Type B pancreatic cell (in vitro differentiated cells): ENCODE measurements around the gene MIER2. TPM values are rescaled to one million over a fixed set of nuclear protein-coding genes. Genes with fewer than 3 reads are reported as not detected.
"Not testable (repeated sequence)": the region's sequence is repeated elsewhere in the genome, so short reads cannot be mapped to it uniquely, and the experiment has no call there.

Experiments
- DNase-seq: peaks from one replicate; pipeline ENCODE4 v3.0.0; 2021; ENCODE audit warnings: mixed read lengths; ENCODE audit not compliant: unreplicated experiment; ENCODE audit errors: extremely low spot score
- H3K27ac Mint-ChIP-seq: 2 replicates; pipeline ENCODE4 v1.8.0; 2021; ENCODE audit warnings: mild to moderate bottlenecking, mixed read lengths
- H3K27me3 Mint-ChIP-seq: 2 replicates; pipeline ENCODE4 v1.8.0; 2021; ENCODE audit warnings: mixed read lengths
- H3K36me3 Mint-ChIP-seq: 2 replicates; pipeline ENCODE4 v1.8.0; 2021; ENCODE audit warnings: mixed read lengths
- H3K4me1 Mint-ChIP-seq: one replicate; pipeline ENCODE4 v1.8.0; 2021; ENCODE audit warnings: mixed read lengths; ENCODE audit not compliant: unreplicated experiment
- H3K4me3 Mint-ChIP-seq: 2 replicates; pipeline ENCODE4 v1.8.0; 2021; ENCODE audit warnings: mild to moderate bottlenecking, mixed read lengths
- H3K9me3 Mint-ChIP-seq: 2 replicates; pipeline ENCODE4 v1.8.0; 2021; ENCODE audit warnings: mixed read lengths
- CTCF ChIP-seq: fragments of 200-600 bp; sonication (generic); conservative IDR thresholded peaks from 2 replicates; pipeline ENCODE4 v1.5.0; 2021; ENCODE audit warnings: antibody characterized with exemption, mild to moderate bottlenecking
- total RNA-seq: library from RNA; stranded (reverse); gene quantifications from 2 replicates; pipeline ENCODE4 v1.2.1, GENCODE V29; 2021; ENCODE audit warnings: low replicate concordance

MIER2 gene
- total RNA-seq, 1 donor from 2014 or later: 42.3 TPM

DNA sequence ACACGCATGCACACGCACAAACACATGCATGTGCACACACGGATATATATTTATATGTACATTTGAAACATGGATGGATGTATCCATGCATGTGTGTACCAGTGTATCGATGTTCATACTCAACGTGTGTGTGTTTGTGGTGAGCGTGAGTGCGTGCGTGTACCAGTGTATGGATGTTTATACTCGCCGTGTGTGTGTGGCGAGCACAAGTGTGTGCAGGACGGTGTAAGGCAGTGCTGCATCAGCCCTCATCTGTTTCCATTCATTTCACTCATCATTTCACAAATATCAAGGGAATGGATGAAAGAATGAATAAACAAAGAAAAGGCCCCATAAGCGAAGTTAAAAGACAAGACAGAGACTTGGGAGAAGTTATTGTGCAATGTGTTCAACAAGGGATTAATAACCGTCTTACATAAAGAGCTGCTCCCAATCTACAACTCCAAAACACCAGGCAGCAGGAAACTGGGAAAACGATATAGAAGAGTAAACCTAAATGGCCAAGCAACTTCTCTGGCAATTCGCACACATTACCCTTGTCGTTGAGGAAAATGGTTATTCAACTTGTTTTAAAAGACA is 21.7 kb upstream of the MIER2 start:
- TF ChIP-seq CTCF: no peak
- H3K4me1 Mint-ChIP-seq: no peaks in the 10 kb centered on the region
- H3K9me3 Mint-ChIP-seq: no peaks in the 10 kb centered on the region
- H3K27me3 Mint-ChIP-seq: peaks cover 16% of the 10 kb centered on the region
- no peak overlapping the region for H3K4me3 Mint-ChIP-seq
- no peaks in the 10 kb centered on the region for H3K36me3 Mint-ChIP-seq
- no peak for DNase-seq
- H3K27ac Mint-ChIP-seq: no peak overlapping the region

GRCh38 chr19:364496-365287 is 20.1 kb upstream of the MIER2 start:
- H3K27ac Mint-ChIP-seq: no peak overlapping the region
- DNase-seq: no peak
- no peaks in the 10 kb centered on the region for H3K36me3 Mint-ChIP-seq
- H3K4me3 Mint-ChIP-seq: no peak overlapping the region
- no peak for TF ChIP-seq CTCF
- peaks cover 16% of the 10 kb centered on the region for H3K27me3 Mint-ChIP-seq
- H3K4me1 Mint-ChIP-seq: no peaks in the 10 kb centered on the region
- no peaks in the 10 kb centered on the region for H3K9me3 Mint-ChIP-seq

DNA sequence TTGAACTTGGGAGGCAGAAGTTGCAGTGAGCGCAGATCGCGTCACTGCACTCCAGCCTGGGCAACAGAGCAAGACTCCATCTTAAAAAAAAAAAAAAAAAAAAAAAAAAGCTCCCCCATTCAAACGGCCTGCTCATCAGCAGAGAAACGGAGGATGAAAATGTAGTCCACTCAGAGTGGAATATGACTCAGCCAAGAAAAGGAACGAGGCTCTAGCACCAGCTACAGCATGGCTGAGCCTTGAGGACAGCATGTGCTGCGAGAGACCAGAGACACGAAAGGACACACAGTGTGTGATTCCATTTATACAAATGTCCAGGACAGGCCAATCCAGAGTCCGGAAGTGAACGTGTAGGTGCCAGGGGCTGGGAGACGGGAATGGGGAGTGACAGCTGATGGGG is 18.1 kb upstream of the MIER2 start:
- DNase-seq: peak; percentile 22
- no peak for TF ChIP-seq CTCF
- Mint-ChIP-seq H3K9me3 (no peaks in the 10 kb centered on the region), H3K27ac (no peak overlapping the region), H3K36me3 (no peaks in the 10 kb centered on the region), H3K4me3 (no peak overlapping the region), H3K27me3 (peaks cover 13% of the 10 kb centered on the region), H3K4me1 (no peaks in the 10 kb centered on the region)

DNA sequence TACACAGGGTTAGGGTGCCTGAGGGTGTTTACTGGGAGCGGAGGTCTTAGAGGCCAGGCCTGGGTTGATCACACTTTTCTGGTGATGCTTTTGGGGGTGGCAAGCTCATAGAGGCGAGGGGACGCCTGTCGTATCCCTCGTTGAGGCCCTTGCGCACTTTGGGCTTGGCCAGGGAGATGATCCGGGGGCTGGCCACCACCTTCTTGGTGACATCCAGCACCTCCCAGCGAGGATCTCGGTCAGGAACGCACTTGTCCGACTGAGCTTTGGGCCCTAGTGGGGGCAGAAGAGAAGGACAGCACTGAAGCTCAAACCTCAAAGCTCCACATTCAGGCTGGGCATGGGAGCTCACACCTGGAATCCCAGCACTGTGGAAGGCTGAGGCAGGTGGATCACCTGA is 17.6 kb upstream of the MIER2 start:
- TF ChIP-seq CTCF: no peak
- H3K4me1 Mint-ChIP-seq: no peaks in the 10 kb centered on the region

DNA sequence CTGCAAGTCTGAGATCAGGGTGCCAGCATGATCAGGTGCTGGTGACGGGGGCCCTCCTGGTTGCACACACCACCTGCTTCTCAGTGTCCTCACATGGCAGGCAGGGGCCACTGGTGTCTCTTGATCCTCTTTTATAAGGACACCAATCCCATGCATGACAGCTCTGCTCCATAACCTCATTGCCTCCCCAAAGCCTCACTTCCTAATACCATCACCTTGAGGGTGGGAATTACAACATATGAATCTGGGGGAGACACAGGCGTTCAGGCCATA is 15.0 kb upstream of the MIER2 start:
- peaks cover 11% of the 10 kb centered on the region for H3K27me3 Mint-ChIP-seq
- no peak overlapping the region for H3K27ac Mint-ChIP-seq
- no peaks in the 10 kb centered on the region for H3K4me1 Mint-ChIP-seq
- H3K36me3 Mint-ChIP-seq: no peaks in the 10 kb centered on the region
- H3K4me3 Mint-ChIP-seq: no peak overlapping the region
- no peak for DNase-seq
- TF ChIP-seq CTCF: no peak
- H3K9me3 Mint-ChIP-seq: no peaks in the 10 kb centered on the region

More for the DNA sequence above, 17.6 kb upstream of the MIER2 start:
- peaks cover 11% of the 10 kb centered on the region for H3K27me3 Mint-ChIP-seq
- DNase-seq: peak; percentile 60
- H3K27ac Mint-ChIP-seq: no peak overlapping the region
- no peak overlapping the region for H3K4me3 Mint-ChIP-seq
- no peaks in the 10 kb centered on the region for H3K9me3 Mint-ChIP-seq
- no peaks in the 10 kb centered on the region for H3K36me3 Mint-ChIP-seq

- H3K9me3 Mint-ChIP-seq: peaks cover 12% of the 10 kb centered on the region
- H3K36me3 Mint-ChIP-seq, H3K4me1 Mint-ChIP-seq, DNase-seq, H3K4me3 Mint-ChIP-seq, H3K27ac Mint-ChIP-seq: not testable (repeated sequence)
- H3K27me3 Mint-ChIP-seq: peaks cover 20% of the 10 kb centered on the region
Observed at GRCh38 chr19:355536-355935, 10.9 kb upstream of the MIER2 start.
